ENCODE results near the gene C1orf216.

C1orf216 gene

DNA sequence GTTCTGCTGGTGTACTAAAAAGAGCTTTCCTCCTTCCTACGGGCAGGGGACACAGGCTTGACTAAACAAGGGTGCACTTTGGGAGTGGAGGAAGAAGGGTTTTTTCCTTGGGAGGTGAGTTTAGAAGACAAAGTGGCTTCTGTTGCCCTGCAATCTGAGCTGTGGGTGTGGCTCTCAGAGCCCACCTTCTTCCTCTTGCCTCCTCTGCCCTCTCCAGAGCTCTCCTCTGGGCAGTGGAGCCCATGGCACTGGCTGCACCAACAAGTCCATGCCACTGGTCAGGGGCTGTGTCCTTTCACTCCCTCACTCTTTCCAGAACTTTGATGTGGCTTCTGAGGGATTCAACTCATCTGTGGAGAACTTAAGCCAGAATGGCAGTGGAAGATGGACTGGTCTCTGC is 51.8 kb downstream of the C1orf216 start:
- no peak for FAIRE-seq
- no peak for DNase-seq (ENCODE audit: insufficient read length)
- TF ChIP-seq POLR2A (IDR thresholded peaks at IDR 0.05; ENCODE audit: low read depth, low read length) (no peak), POLR2AphosphoS5 (IDR thresholded peaks at IDR 0.05; ENCODE audit: low read depth, low read length) (no peak), TAF1 (IDR thresholded peaks at IDR 0.05; ENCODE audit: borderline replicate concordance, low read depth, low read length) (no peak)

- DNase-seq (ENCODE audit: insufficient read length) (no peak), FAIRE-seq (no peak)
- no peak for TF ChIP-seq POLR2AphosphoS5 (IDR thresholded peaks at IDR 0.05; ENCODE audit: low read depth, low read length)
- TF ChIP-seq POLR2A (IDR thresholded peaks at IDR 0.05; ENCODE audit: low read depth, low read length): no peak
- TF ChIP-seq TAF1 (IDR thresholded peaks at IDR 0.05; ENCODE audit: borderline replicate concordance, low read depth, low read length): no peak
Observed at GRCh38 chr1:35666216-35666615, 52.5 kb downstream of the C1orf216 start.
